ENCODE data around the gene CRTC3.

CRTC3 gene

GRCh38 chr15:90582553-90582952, 52.8 kb downstream of the CRTC3 start:
- no peaks in the 10 kb centered on the region for H3K9me3 ChIP-seq (replicated peaks in 1 of 11)
- H3K27me3 ChIP-seq, result no peaks in the 10 kb centered on the region
- peaks cover 63 to 79% (median 73%) of the 10 kb centered on the region in 10 experiments for H3K4me1 ChIP-seq
- H4K20me1 ChIP-seq, result peaks cover 0 to 83% (median 5%) of the 10 kb centered on the region in 11 experiments; a peak in 7 of 22 replicates
- peaks cover 0 to 25% (median 5%) of the 10 kb centered on the region in 11 experiments; a peak in 8 of 22 replicates for H3K36me3 ChIP-seq
- H3K27ac ChIP-seq, result no peak overlapping the region
- H3K4me2 ChIP-seq, result peak overlapping the region; percentile 17 to 80 (median 54); a peak in 17 of 22 replicates
- no peak overlapping the region for H3K9ac ChIP-seq
- H3K4me3 ChIP-seq, result no peak overlapping the region
- no peak for TF ChIP-seq Cebpa-rat (IDR thresholded peaks at IDR 0.05)

DNA sequence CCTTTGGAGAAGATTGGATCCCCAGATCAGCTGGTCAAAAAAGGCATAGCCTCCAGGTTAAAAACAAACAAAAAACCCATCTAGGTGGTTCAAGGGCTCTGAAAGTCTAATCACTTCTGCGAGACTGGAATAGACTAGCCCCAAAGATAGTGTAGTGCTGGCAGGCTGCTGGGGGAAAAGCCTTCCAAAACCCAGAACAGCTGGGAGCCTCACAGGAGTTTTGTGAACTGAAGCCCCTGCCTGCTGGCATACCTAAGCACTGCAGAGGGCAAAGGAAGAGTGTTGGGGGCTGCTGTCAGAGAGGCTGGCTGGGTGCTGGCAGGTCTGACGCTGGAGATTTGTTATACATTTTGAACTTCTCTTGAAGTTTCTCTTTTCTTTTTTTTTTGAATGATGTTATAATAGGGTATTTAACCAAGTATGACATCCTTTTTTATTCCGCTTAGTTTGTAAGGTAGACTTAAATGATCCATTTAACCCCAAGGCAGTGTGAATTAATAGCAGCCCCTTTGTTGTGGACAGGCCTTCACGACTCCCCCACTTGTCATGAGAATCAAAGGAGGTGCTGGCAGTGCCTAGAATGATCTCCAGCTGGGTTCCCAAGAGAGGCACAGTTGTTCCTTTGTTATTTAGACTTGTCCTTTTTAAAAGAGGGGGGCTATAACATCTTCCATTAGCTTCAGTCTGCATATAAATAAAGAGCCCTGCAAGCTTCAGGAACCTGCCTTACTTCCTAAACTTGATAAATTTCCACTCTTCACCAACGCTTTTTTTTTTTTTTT, 53.9 kb downstream of the CRTC3 start:
- Histone ChIP-seq H3K9me3 (replicated peaks in 1 of 11) (no peaks in the 10 kb centered on the region), H3K9ac (peak overlapping the region in 4 of 11 experiments; percentile 1 to 31 (median 14); a peak in 4 of 22 replicates), H3K4me3 (no peak overlapping the region), H3K27me3 (no peaks in the 10 kb centered on the region), H3K27ac (peak overlapping the region in 5 of 11 experiments; percentile 7 to 23 (median 8); a peak in 5 of 22 replicates), H3K4me2 (peak overlapping the region; percentile 11 to 76 (median 54)), H3K4me1 (peaks cover 64 to 82% (median 71%) of the 10 kb centered on the region in 10 experiments), H4K20me1 (peaks cover 0 to 78% (median 5%) of the 10 kb centered on the region in 11 experiments; a peak in 6 of 22 replicates), H3K36me3 (peaks cover 7 to 32% (median 10%) of the 10 kb centered on the region in 11 experiments; a peak in 14 of 22 replicates)
- TF ChIP-seq Cebpa-rat (IDR thresholded peaks at IDR 0.05), result no peak

DNA sequence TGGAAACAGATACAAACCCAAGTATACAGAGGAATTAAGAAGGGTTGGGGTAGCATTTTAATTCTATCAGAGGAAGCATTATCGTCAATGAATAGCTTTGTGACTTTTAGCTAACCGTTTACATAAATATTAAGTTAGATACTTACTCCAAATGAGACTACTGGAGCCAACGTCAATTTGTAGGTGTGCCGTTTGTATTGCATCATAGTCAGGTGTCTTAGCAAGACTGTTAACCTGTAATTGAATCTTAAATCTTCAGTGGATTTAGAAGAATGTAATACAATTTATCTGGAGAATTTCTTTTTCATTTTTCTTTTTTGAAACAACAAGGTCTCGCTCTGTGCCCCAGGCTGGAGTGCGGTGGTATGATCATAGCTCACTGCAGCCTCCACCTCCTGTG, 55.1 kb downstream of the CRTC3 start:
- Histone ChIP-seq H3K27me3 (no peaks in the 10 kb centered on the region), H3K9ac (no peak overlapping the region), H3K36me3 (peaks cover 8 to 43% (median 13%) of the 10 kb centered on the region in 11 experiments; a peak in 14 of 22 replicates), H3K27ac (no peak overlapping the region), H4K20me1 (peaks cover 0 to 69% (median 5%) of the 10 kb centered on the region in 11 experiments; a peak in 6 of 22 replicates), H3K4me2 (peak overlapping the region in 1 of 11 experiments; percentile 76; a peak in 2 of 22 replicates), H3K4me3 (no peak overlapping the region), H3K4me1 (peaks cover 57 to 70% (median 62%) of the 10 kb centered on the region in 10 experiments), H3K9me3 (replicated peaks in 1 of 11) (no peaks in the 10 kb centered on the region)
- no peak for TF ChIP-seq Cebpa-rat (IDR thresholded peaks at IDR 0.05)

GRCh38 chr15:90585863-90586262, 56.1 kb downstream of the CRTC3 start:
- Histone ChIP-seq H3K9me3 (replicated peaks in 1 of 11) (no peaks in the 10 kb centered on the region), H3K9ac (no peak overlapping the region), H4K20me1 (peaks cover 0 to 58% (median 5%) of the 10 kb centered on the region in 11 experiments; a peak in 6 of 22 replicates), H3K36me3 (peaks cover 8 to 44% (median 14%) of the 10 kb centered on the region in 11 experiments; a peak in 16 of 22 replicates), H3K4me1 (peaks cover 47 to 68% (median 53%) of the 10 kb centered on the region in 10 experiments), H3K4me2 (peak overlapping the region in 1 of 11 experiments; percentile 38; a peak in 1 of 22 replicates), H3K27me3 (no peaks in the 10 kb centered on the region), H3K4me3 (no peak overlapping the region), H3K27ac (no peak overlapping the region)
- TF ChIP-seq Cebpa-rat (IDR thresholded peaks at IDR 0.05), result no peak

DNA sequence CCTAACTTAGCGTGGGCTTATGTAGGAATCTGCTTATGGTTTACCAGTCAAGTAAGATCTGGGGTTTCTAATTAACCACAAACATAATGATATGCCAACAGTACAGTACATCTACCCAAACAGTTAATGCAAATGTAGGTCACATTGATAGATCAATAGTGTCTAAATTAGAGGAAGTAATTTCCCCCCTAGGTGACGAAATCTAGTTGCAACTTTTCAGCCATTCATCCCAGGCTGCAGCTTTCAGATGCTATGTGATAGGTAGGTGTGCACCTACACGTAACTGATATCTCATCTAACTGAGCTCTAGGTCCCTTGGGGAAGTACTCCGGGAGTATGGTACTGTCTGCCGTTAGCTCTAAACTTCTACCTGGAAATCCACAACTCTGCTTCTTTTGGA, 57.2 kb downstream of the CRTC3 start:
- Histone ChIP-seq H3K36me3 (peaks cover 8 to 53% (median 18%) of the 10 kb centered on the region in 11 experiments; a peak in 16 of 22 replicates), H3K4me1 (peaks cover 40 to 68% (median 44%) of the 10 kb centered on the region in 10 experiments), H3K9ac (no peak overlapping the region), H3K9me3 (replicated peaks in 1 of 11) (no peaks in the 10 kb centered on the region), H3K27me3 (no peaks in the 10 kb centered on the region), H3K4me2 (peak overlapping the region; percentile 2 to 57 (median 45); a peak in 19 of 22 replicates), H4K20me1 (peaks cover 0 to 52% (median 5%) of the 10 kb centered on the region in 11 experiments; a peak in 6 of 22 replicates), H3K27ac (peak overlapping the region in 1 of 11 experiments; percentile 22; a peak in 1 of 22 replicates), H3K4me3 (no peak overlapping the region)
- TF ChIP-seq Cebpa-rat (IDR thresholded peaks at IDR 0.05), result no peak

DNA sequence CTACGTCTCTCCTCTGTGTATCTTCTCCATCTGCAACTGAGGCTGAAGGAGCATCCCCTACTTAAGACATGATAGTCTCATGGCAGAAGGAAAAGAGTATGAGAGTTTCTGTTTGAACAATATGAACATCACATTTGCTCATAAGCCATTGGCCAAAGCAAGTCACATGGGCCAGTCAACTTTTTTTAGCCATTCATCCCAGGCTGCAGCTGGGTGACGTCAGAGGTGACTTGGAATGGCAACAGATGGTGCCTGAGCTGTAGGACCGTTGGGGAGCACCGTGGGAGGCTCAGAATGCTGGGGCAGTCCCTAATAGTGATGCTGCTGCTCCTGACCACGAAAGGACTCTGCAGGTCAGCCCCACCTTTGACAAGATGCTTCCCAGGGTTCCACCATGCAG, 58.7 kb downstream of the CRTC3 start:
- Histone ChIP-seq H3K9ac (no peak overlapping the region), H3K4me2 (no peak overlapping the region), H4K20me1 (peaks cover 0 to 37% (median 2%) of the 10 kb centered on the region in 11 experiments; a peak in 5 of 22 replicates), H3K9me3 (replicated peaks in 1 of 11) (no peaks in the 10 kb centered on the region), H3K27ac (no peak overlapping the region), H3K27me3 (no peaks in the 10 kb centered on the region), H3K36me3 (peaks cover 5 to 48% (median 18%) of the 10 kb centered on the region in 11 experiments; a peak in 16 of 22 replicates), H3K4me3 (no peak overlapping the region), H3K4me1 (peaks cover 32 to 68% (median 43%) of the 10 kb centered on the region in 10 experiments)
- no peak for TF ChIP-seq Cebpa-rat (IDR thresholded peaks at IDR 0.05)

DNA sequence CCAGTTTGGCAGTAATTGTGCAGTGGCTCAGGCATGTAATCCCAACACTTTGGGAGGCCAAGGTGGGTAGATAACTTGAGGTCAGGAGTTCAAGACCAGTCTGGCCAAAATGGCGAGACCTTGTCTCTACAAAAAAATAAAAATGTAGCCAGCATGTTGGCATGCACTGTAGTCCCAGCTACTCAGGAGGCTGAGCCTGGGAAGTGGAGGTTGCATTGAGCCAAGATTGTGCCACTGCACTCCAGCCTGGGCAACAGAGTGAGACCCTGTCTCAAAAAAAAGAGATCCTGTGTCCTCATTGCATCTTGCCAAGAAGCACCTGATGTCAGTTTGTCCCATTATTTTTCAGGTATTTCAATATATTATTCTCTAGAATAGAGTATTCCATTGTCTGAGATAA, 61.8 kb downstream of the CRTC3 start:
- H3K27ac ChIP-seq, result peak overlapping the region in 2 of 11 experiments; percentile 14 to 89; a peak in 4 of 22 replicates
- TF ChIP-seq Cebpa-rat (IDR thresholded peaks at IDR 0.05), result no peak
- no peak overlapping the region for H3K9ac ChIP-seq
- peaks cover 5 to 35% (median 18%) of the 10 kb centered on the region in 11 experiments; a peak in 15 of 22 replicates for H3K36me3 ChIP-seq
- H3K4me2 ChIP-seq, result peak overlapping the region in 4 of 11 experiments; percentile 18 to 90 (median 84); a peak in 6 of 22 replicates
- H3K4me3 ChIP-seq, result no peak overlapping the region
- H3K4me1 ChIP-seq, result peaks cover 46 to 78% (median 57%) of the 10 kb centered on the region in 10 experiments
- H4K20me1 ChIP-seq, result peaks cover 0 to 18% (median 0%) of the 10 kb centered on the region in 11 experiments; a peak in 5 of 22 replicates
- H3K27me3 ChIP-seq, result no peaks in the 10 kb centered on the region
- no peaks in the 10 kb centered on the region for H3K9me3 ChIP-seq (replicated peaks in 1 of 11)

GRCh38 chr15:90592131-90592881, 62.6 kb downstream of the CRTC3 start:
- H3K4me1 ChIP-seq, result peaks cover 46 to 78% (median 57%) of the 10 kb centered on the region in 10 experiments
- no peaks in the 10 kb centered on the region for H3K27me3 ChIP-seq
- peaks cover 5 to 34% (median 18%) of the 10 kb centered on the region in 11 experiments; a peak in 15 of 22 replicates for H3K36me3 ChIP-seq
- peak overlapping the region in 4 of 11 experiments; percentile 51 to 89 (median 74); a peak in 10 of 22 replicates for H3K27ac ChIP-seq
- H3K4me2 ChIP-seq, result peak overlapping the region in 7 of 11 experiments; percentile 14 to 90 (median 64); a peak in 14 of 22 replicates
- H3K4me3 ChIP-seq, result no peak overlapping the region
- H3K9ac ChIP-seq, result 0 out of 22 replicates have a peak overlapping the region, but pooled peaks of 1 of the 11 experiments have one; percentile 1
- no peaks in the 10 kb centered on the region for H3K9me3 ChIP-seq (replicated peaks in 1 of 11)
- peaks cover 0 to 18% (median 0%) of the 10 kb centered on the region in 11 experiments; a peak in 5 of 22 replicates for H4K20me1 ChIP-seq
- TF ChIP-seq Cebpa-rat (IDR thresholded peaks at IDR 0.05), result peak in 2 of 11 experiments; percentile 57 to 63; a peak in 2 of 22 replicates

All from BLaER1 treated with 17β-estradiol and CSF1 and Interleukin-3, amounts not matched to agents 10 nM and 100 nM (cell line).